AG09309 (cell line): ENCODE data around the gene GALR1.

ENCODE experiments used
- DNase-seq: peaks from one replicate; pipeline ENCODE4 v3.0.0-alpha.2; 2010; ENCODE audit warnings: low read depth
- H3K4me3 ChIP-seq: 2 replicates; pipeline ENCODE4 v1.5.1; 2011; ENCODE audit warnings: mild to moderate bottlenecking, low read depth, low read length, moderate library complexity; ENCODE audit not compliant: control insufficient read depth
- CTCF ChIP-seq: IDR thresholded peaks from 2 replicates; pipeline ENCODE4 v1.5.1; 2011; ENCODE audit warnings: mild to moderate bottlenecking, low read depth, low read length, inconsistent platforms; ENCODE audit not compliant: insufficient read depth, control insufficient read depth; ENCODE audit errors: missing control alignments

GALR1 gene

DNA sequence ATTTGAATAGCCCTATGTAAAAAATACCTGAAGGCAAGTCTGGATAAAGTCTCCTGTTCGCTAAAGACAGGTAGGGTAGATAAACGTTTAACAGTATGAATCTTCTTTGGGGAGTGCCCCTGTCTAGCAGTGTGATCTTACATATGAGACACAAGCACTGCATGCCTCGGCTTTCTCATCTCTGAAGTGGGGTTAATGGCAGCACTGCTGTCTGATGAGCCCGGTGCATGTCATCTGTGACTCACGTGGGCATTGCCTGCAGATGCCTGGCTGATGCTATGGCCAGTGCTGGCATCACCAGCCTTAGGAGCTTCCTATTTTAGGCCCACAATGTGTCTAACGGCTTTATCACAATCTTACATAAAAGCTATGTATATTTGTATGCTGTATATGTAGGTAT is 50.1 kb downstream of the GALR1 start:
- no peak for DNase-seq
- H3K4me3 ChIP-seq, result no peak overlapping the region
- TF ChIP-seq CTCF, result no peak

DNA sequence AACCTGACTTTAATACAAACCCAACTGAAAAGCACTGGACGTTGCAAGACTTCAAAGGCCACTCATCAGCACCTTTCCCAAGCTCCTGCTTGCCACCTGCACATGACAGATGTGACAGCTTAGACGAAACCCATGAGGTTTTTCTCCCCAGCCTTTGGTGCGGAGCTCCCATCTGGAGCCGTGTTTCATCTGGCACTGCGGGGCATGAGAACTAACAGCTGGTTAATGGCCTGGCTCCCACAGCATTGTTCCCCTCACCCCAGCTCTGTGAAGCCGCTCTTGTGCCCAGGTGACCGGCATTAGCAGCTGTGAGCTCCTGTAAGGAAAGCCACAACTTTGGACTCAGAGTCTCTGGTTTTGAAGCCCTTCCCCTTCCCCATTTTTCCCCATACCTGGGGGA is 50.9 kb downstream of the GALR1 start:
- no peak for TF ChIP-seq CTCF
- no peak for DNase-seq
- H3K4me3 ChIP-seq, result no peak overlapping the region

DNA sequence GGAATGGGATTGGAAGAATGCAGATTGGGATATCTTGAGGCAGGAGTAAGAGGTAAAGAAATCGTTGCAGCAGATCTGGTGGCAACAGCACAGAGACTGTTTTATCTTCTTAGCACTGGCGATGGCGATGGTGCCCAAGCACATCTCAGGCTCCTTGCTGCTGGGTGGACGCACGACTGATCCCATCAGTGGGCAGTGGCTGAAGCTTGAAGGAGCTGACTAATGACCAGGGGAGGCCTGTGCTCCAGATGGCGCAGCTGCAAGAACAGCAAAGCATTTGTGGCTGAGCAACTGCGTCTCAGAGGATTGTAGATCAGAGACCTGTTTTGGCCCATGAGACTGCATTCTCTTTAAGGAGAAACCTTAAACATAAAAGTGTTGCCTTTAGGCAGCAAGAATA is 54.6 kb downstream of the GALR1 start:
- no peak for DNase-seq
- H3K4me3 ChIP-seq, result no peak overlapping the region
- TF ChIP-seq CTCF, result no peak

DNA sequence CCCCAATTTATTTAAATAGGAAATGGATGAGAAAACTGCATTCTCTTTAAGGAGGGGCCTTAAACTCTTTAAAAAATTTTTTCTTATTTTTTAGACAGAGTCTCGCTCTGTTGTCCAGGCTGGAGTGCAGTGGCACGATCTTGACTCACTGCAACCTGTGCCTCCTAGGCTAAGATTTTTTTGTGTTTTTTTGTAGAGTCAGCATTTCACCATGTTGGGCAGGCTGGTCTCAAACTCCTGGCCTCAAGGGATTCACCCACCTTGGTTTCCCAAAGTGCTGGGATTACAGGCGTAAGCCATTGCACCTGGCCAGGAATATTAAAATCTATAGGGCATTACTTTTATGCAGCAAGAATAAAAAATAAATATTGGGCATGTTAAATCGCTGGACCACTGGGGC is 56.0 kb downstream of the GALR1 start:
- TF ChIP-seq CTCF, result no peak
- no peak for DNase-seq
- no peak overlapping the region for H3K4me3 ChIP-seq

DNA sequence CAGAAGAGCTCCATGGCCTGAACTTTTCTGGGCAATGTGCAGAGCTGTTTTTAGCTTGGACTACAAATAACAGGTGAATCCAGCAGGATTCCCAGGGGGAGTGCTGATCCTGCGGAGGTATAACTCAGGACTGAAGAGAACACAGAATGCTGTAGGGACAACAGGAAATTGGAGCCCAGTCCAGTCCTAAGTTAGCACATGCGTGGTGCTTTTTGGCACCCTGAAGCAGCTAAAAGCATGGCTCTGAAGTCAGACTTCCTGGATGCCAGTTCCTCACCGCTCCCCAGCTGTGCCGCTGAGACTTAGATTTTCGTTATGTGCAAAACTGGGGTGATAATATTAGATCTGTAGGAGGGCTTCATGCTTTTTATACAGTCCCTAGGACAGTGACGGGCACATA is 58.6 kb downstream of the GALR1 start:
- no peak overlapping the region for H3K4me3 ChIP-seq
- no peak for TF ChIP-seq CTCF
- DNase-seq, result no peak

DNA sequence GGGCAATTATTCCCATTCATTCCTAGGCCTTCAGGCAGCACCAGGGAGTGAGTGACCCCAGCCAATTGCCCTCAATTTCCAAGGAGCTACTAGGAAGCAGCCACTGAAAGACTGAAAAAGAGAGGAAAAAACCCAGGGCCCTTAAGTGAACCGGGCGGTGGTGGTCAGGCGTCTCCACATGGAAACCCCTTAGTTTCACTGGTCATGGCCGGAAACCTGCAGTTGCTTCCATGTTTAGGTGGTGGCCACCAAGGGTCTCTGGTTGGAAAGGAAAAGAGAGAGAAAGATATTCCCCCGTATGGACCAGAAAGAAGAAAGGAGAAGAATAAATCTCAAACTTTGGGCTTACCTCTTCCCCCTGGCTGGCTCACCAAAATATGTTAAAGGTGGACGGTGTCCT is 64.9 kb downstream of the GALR1 start:
- no peak overlapping the region for H3K4me3 ChIP-seq
- no peak for DNase-seq
- TF ChIP-seq CTCF, result no peak

DNA sequence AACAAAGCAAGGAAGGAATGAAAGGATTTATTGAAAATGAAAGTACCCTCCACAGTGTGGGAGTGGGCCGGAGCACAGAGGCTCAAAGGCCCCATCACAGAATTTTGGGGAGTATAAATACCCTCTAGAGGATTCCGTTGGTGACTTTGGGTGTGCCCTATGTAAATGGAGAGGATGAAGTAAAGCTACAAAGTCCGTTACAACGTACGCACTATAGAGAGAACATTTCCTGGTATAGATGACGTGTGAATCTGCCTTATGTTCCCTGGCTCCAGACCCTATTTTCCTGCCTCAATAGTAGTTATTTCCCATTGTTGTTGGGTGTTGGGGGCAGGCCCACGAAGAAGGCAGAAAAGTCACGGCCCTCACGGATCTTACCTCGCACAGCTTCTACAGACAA is 65.3 kb downstream of the GALR1 start:
- no peak overlapping the region for H3K4me3 ChIP-seq
- DNase-seq, result no peak
- no peak for TF ChIP-seq CTCF
